ENCODE data around the gene ETV3. TPM values are rescaled to one million over a fixed set of nuclear protein-coding genes. Genes with fewer than 3 reads are reported as not detected.

ETV3 gene
- total RNA-seq, 2 experiments from 2014 or later = 115 to 117 TPM

DNA sequence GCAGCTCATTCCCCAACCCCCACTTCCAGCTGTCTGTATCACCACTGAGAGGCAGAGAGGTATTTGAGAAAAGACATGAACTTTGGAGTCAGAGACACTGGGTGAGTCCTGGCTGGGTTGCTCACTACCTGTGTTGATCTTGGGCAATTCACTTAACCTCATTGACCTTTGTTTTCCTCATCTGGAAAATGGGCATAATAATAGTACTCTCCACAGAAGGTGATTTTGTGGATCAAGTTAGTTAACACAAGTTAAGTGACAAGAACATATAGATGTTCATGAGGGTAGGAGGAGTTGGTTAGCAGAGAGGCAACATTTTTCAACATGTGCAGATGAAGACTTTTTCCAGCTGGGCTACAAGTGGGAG, 21.5 kb downstream of the ETV3 start:
- H3K27ac Mint-ChIP-seq = no peak overlapping the region
- Histone ChIP-seq H3K36me3 (ENCODE audit: insufficient read depth, low read length) (peaks cover 8% of the 10 kb centered on the region), H3K4me3 (ENCODE audit: low read length) (no peak overlapping the region), H3K27ac (ENCODE audit: low read depth in 1 of 2, low read length in 2 of 2) (no peak overlapping the region), H3K9me3 (ENCODE audit: control insufficient read depth in 1 of 2, insufficient read depth in 1 of 2, low read length in 2 of 2) (no peaks in the 10 kb centered on the region), H3K27me3 (ENCODE audit: control insufficient read depth in 1 of 2, insufficient read depth in 2 of 2, low read length in 2 of 2) (no peaks in the 10 kb centered on the region), H3K4me1 (ENCODE audit: insufficient read depth, low read length) (peaks cover 8% of the 10 kb centered on the region)
- no peak for DNase-seq
- no peak for ATAC-seq (ENCODE audit: poor library complexity)
- H3K4me3 Mint-ChIP-seq = no peak overlapping the region
- intact Hi-C loops (cut with DNase I, micrococcal nuclease) = no loop called here
- TF ChIP-seq, protein P1, sequence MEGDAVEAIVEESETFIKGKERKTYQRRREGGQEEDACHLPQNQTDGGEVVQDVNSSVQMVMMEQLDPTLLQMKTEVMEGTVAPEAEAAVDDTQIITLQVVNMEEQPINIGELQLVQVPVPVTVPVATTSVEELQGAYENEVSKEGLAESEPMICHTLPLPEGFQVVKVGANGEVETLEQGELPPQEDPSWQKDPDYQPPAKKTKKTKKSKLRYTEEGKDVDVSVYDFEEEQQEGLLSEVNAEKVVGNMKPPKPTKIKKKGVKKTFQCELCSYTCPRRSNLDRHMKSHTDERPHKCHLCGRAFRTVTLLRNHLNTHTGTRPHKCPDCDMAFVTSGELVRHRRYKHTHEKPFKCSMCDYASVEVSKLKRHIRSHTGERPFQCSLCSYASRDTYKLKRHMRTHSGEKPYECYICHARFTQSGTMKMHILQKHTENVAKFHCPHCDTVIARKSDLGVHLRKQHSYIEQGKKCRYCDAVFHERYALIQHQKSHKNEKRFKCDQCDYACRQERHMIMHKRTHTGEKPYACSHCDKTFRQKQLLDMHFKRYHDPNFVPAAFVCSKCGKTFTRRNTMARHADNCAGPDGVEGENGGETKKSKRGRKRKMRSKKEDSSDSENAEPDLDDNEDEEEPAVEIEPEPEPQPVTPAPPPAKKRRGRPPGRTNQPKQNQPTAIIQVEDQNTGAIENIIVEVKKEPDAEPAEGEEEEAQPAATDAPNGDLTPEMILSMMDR (IDR thresholded peaks at IDR 0.05) = no peak
- H3K9me3 Mint-ChIP-seq = no peaks in the 10 kb centered on the region
- H3K36me3 Mint-ChIP-seq (ENCODE audit: low read depth) = peaks cover 9% of the 10 kb centered on the region
- peaks cover 4% of the 10 kb centered on the region for H3K27me3 Mint-ChIP-seq
- ChIA-PET POLR2A (interaction anchor here (0.9 kb wide), 1 partner anchor 14 kb away, joined by 3 read pairs; no protein-coding TSS in a partner anchor), CTCF (interaction anchor here (0.7 kb wide), 1 partner anchor 26 kb away, joined by 3 read pairs; no protein-coding TSS in a partner anchor)
- peaks cover 17% of the 10 kb centered on the region for H3K4me1 Mint-ChIP-seq (ENCODE audit: low read depth)

DNA sequence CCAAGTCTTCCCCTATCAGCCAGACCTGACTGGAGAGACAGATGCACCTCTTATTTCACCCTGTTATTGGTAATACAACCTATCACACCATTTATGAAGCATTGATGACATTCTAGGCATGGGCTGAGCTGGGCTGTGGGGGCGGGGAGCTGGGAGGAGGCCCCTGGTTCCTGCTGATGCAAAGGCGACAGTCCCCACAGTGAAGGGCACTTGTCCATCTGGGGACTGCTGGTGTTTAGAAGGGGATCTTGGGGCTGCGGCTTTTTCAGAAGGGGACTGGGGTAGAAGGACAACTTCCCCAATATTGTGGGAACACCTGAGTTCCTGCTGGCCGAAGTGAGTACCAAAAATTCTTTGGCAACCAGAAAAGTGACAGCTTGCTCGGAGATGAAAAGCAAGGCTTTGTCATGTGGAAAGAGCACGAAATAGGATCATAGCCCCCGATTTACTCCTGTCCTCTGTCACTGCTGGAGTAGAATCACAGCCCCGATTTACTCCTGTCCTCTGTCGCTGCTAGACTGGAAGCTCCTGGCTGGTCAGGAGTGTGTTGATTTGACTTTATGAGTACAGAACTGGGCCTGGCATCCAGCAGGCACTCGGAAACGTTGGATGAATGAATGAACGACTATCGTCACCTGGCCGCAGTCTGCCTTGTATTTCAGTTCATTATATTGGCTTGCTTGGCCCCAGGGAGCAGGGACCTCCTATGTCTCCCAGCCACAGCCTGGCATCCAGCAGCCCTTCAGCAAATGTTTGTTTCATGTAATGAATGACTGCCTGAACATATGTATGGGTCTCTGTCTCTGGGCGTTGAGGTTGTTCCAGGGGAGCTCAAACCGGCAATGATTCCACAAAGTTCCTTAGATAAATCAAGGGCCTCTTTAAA, 22.1 kb downstream of the ETV3 start:
- H3K36me3 Mint-ChIP-seq (ENCODE audit: low read depth) = peaks cover 4% of the 10 kb centered on the region
- no peak overlapping the region for H3K4me3 Mint-ChIP-seq
- TF ChIP-seq, protein P1 (IDR thresholded peaks at IDR 0.05) = no peak
- peaks cover 7% of the 10 kb centered on the region for H3K36me3 ChIP-seq (ENCODE audit: insufficient read depth, low read length)
- H3K27ac ChIP-seq (ENCODE audit: low read depth in 1 of 2, low read length in 2 of 2) = no peak overlapping the region
- intact Hi-C loops (cut with DNase I, micrococcal nuclease) = no loop called here
- H3K27me3 Mint-ChIP-seq = peaks cover 11% of the 10 kb centered on the region
- H3K27me3 ChIP-seq (ENCODE audit: control insufficient read depth in 1 of 2, insufficient read depth in 2 of 2, low read length in 2 of 2) = peaks cover 0 to 2% of the 10 kb centered on the region in 2 experiments
- CTCF ChIA-PET = no interaction called here
- no peaks in the 10 kb centered on the region for H3K9me3 Mint-ChIP-seq
- H3K27ac Mint-ChIP-seq = no peak overlapping the region
- POLR2A ChIA-PET = interaction anchor here (0.9 kb wide), 1 partner anchor 13 kb away, joined by 3 read pairs; no protein-coding TSS in a partner anchor
- DNase-seq (no peak), ATAC-seq (ENCODE audit: poor library complexity) (no peak)
- no peak overlapping the region for H3K4me3 ChIP-seq (ENCODE audit: low read length)
- peaks cover 8% of the 10 kb centered on the region for H3K4me1 ChIP-seq (ENCODE audit: insufficient read depth, low read length)
- H3K4me1 Mint-ChIP-seq (ENCODE audit: low read depth) = peaks cover 17% of the 10 kb centered on the region
- no peaks in the 10 kb centered on the region for H3K9me3 ChIP-seq (ENCODE audit: control insufficient read depth in 1 of 2, insufficient read depth in 1 of 2, low read length in 2 of 2)

DNA sequence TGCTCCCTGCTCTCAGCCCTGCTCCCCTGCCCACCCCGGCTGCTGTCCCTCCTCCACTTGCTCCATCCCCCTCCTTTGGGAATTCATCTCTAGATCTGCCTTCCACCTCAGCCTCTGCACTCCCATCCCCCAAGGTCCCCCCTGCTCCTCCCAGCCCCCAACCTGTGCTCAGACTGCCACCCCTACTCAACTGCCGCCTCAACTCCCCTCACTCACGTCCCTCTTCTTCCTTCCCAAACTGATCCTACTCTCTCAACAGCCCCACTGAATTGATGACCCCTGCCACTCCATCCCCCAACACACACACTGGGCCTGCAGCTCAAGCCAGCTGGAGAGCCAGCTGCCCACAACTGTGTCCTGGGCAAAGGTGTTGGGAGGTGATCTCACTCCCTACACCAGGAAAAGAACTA, 22.8 kb downstream of the ETV3 start:
- peaks cover 17% of the 10 kb centered on the region for H3K4me1 Mint-ChIP-seq (ENCODE audit: low read depth)

More for the DNA sequence above, 22.8 kb downstream of the ETV3 start:
- Histone ChIP-seq H3K27me3 (ENCODE audit: control insufficient read depth in 1 of 2, insufficient read depth in 2 of 2, low read length in 2 of 2) (peaks cover 0 to 2% of the 10 kb centered on the region in 2 experiments), H3K9me3 (ENCODE audit: control insufficient read depth in 1 of 2, insufficient read depth in 1 of 2, low read length in 2 of 2) (no peaks in the 10 kb centered on the region), H3K4me1 (ENCODE audit: insufficient read depth, low read length) (peaks cover 8% of the 10 kb centered on the region), H3K27ac (ENCODE audit: low read depth in 1 of 2, low read length in 2 of 2) (no peak overlapping the region), H3K36me3 (ENCODE audit: insufficient read depth, low read length) (peaks cover 2% of the 10 kb centered on the region), H3K4me3 (ENCODE audit: low read length) (no peak overlapping the region)
- no peak overlapping the region for H3K27ac Mint-ChIP-seq
- no peaks in the 10 kb centered on the region for H3K9me3 Mint-ChIP-seq
- TF ChIP-seq, protein P1 (IDR thresholded peaks at IDR 0.05) = no peak
- H3K36me3 Mint-ChIP-seq (ENCODE audit: low read depth) = no peaks in the 10 kb centered on the region
- ATAC-seq (ENCODE audit: poor library complexity) = no peak
- intact Hi-C loops (cut with DNase I, micrococcal nuclease) = no loop called here
- DNase-seq = no peak
- CTCF ChIA-PET = no interaction called here
- POLR2A ChIA-PET = no interaction called here
- H3K27me3 Mint-ChIP-seq = peaks cover 16% of the 10 kb centered on the region
- H3K4me3 Mint-ChIP-seq = no peak overlapping the region
